Measurements from ENCODE around the gene PRKCA.

DNA sequence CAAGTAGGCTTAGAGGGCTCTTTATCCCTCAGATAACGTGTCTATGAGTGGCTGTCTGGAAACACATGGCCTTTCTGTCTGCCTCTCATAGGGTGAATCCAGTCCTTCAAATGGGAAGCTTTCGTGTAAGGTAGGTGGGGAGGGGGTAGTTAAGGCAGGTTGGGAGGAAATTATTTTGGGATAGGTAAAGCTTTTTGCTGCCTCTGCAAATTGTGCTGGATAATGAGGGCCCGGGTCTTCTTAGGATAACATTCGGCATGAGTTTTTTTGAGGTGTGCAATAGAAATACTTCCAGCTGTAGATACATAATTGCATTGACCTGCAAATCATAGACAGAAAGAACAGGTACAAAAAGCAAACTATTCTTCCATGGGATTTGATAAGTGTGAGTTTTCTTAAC lies 189.7 kb downstream of the PRKCA start:
- no peak for TF ChIP-seq POLR2A (IDR thresholded peaks at IDR 0.05)
- TF ChIP-seq, protein P1, sequence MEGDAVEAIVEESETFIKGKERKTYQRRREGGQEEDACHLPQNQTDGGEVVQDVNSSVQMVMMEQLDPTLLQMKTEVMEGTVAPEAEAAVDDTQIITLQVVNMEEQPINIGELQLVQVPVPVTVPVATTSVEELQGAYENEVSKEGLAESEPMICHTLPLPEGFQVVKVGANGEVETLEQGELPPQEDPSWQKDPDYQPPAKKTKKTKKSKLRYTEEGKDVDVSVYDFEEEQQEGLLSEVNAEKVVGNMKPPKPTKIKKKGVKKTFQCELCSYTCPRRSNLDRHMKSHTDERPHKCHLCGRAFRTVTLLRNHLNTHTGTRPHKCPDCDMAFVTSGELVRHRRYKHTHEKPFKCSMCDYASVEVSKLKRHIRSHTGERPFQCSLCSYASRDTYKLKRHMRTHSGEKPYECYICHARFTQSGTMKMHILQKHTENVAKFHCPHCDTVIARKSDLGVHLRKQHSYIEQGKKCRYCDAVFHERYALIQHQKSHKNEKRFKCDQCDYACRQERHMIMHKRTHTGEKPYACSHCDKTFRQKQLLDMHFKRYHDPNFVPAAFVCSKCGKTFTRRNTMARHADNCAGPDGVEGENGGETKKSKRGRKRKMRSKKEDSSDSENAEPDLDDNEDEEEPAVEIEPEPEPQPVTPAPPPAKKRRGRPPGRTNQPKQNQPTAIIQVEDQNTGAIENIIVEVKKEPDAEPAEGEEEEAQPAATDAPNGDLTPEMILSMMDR (IDR thresholded peaks at IDR 0.05) = no peak
